ENCODE results near the gene EEIG2. TPM values are rescaled to one million over a fixed set of nuclear protein-coding genes. Genes with fewer than 3 reads are reported as not detected.
A peak's percentile ranks its signal among the peaks of the same experiment; 100 is the strongest.

EEIG2 gene
- total and polyA plus RNA-seq, 9 of the 15 experiments (the other 6 are each of a cell fraction or from before 2014, with no cell fraction given), result 6.1 to 26.9 (median 15.2) TPM

DNA sequence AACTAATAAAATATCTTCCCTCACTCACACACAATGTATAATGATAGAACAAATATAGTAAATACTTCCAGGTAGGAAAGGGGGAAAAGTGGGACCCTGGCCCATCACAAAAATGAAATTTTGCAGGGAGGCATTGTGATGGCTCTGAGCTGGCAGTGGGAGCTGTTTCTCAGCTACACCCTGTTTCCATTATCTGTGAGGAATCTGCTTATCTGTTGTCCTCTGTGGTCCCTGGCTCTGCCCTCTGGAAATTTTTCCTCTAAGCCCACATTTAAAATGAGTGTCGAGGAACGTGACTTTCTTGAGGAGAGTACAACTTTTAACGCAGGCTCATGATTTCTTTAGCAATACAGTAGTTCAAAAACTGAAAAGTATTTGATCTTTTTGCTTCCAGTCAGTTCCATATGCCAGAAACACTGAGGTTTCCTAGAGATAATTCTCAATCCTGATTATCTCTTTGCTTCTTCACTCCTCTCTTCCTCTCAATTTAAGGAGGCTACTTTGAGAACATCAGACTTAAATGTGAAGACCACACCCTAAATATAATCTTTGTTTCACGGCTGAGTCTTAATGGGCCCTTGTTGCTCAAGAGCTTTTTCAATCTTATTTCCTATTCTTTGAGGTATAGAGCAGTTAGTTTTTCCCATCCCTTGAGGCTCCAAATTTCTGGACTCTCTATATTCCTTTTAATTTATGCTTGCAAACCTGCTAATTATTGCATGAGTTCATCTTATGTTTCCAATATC is 5.0 kb upstream of the EEIG2 start (continued):
- no peak for TF ChIP-seq TFAM (CRISPR knock-in tag; conservative IDR thresholded peaks at IDR 0.05)
- no peak for TF ChIP-seq HNRNPH1 (optimal IDR thresholded peaks at IDR 0.05; ENCODE audit: low read depth, low read length)
- TF ChIP-seq ZFPM2 (CRISPR knock-in tag; IDR thresholded peaks at IDR 0.05), result no peak
- no peak for TF ChIP-seq NFIX (CRISPR knock-in tag; IDR thresholded peaks at IDR 0.05; ENCODE audit: low read depth)
- no peak for TF ChIP-seq POLR2A (conservative IDR thresholded peaks at IDR 0.05)

- CTCF ChIA-PET (ENCODE audit: low intra/inter-chr PET ratio), result no interaction called here
- no peaks in the 10 kb centered on the region for H3K36me3 ChIP-seq (ENCODE audit: control insufficient read depth, insufficient read depth, low read length)
- H3K4me1 ChIP-seq (replicated peaks in 1 of 2; ENCODE audit: control insufficient read depth in 2 of 2, insufficient read depth in 2 of 2, low read length in 2 of 2), result peaks cover 12 to 37% of the 10 kb centered on the region in 2 experiments
- no peak overlapping the region for H2AFZ ChIP-seq (ENCODE audit: low read depth, low read length)
- POLR2A ChIA-PET, result interaction anchor here (1.4 kb wide), 1 partner anchor 14 kb away, joined by 3 read pairs; no protein-coding TSS in a partner anchor
- no peak overlapping the region for H3K4me2 ChIP-seq (ENCODE audit: insufficient read depth, low read length)
- H3K9me1 ChIP-seq (ENCODE audit: control insufficient read depth, insufficient read depth, low read length), result no peaks in the 10 kb centered on the region
- no TSS peak for BruUV-seq (replicated peaks)
- H3K4me3 ChIP-seq, result no peak overlapping the region
- FAIRE-seq (no peak), ATAC-seq (no peak), DNase-seq (ENCODE audit: extremely low read depth in 1 of 4, low spot score in 3 of 4) (no peak)
- no peak for TF ChIP-seq RREB1 (CRISPR knock-in tag; IDR thresholded peaks at IDR 0.05)
- TF ChIP-seq ZNF184 (CRISPR knock-in tag; IDR thresholded peaks at IDR 0.05), result no peak
- no peak for TF ChIP-seq ZNF134 (CRISPR knock-in tag; conservative IDR thresholded peaks at IDR 0.05)
- TF ChIP-seq ZZZ3 (IDR thresholded peaks at IDR 0.05), result no peak
- TF ChIP-seq DDX20 (tag; IDR thresholded peaks at IDR 0.05; ENCODE audit: low read depth), result no peak
- TF ChIP-seq ZNF12 (CRISPR knock-in tag; IDR thresholded peaks at IDR 0.05), result peak; percentile 73; the same call in 1 of the 2 replicates
- TF ChIP-seq ZNF696 (CRISPR knock-in tag; conservative IDR thresholded peaks at IDR 0.05), result no peak
- no peaks in the 10 kb centered on the region for H3K27me3 ChIP-seq (ENCODE audit: control insufficient read depth in 2 of 2, insufficient read depth in 2 of 2, low read length in 2 of 2)
- peaks cover 9% of the 10 kb centered on the region for H3K79me2 ChIP-seq (ENCODE audit: control insufficient read depth, insufficient read depth, low read length)
- H3K9ac ChIP-seq (ENCODE audit: insufficient read depth in 1 of 2, low read depth in 2 of 2, low read length in 2 of 2), result no peak overlapping the region
- no peaks in the 10 kb centered on the region for H4K20me1 ChIP-seq (replicated peaks; ENCODE audit: control insufficient read depth, insufficient read depth, low read length)
- in situ Hi-C loops (cut with MboI), result no loop called here
- intact Hi-C loops (cut with micrococcal nuclease), result no loop called here
- no peak overlapping the region for H3K27ac ChIP-seq (ENCODE audit: extremely low read depth, low read depth, low read length)
- H3K9me3 ChIP-seq (replicated peaks; ENCODE audit: control insufficient read depth, insufficient read depth, low read depth, low read length), result no peaks in the 10 kb centered on the region
Observed at GRCh38 chr1:108556066-108556465, 3.8 kb upstream of the EEIG2 start.

Data from K562 (cell line).